ENCODE data around the gene CFAP251. TPM values are rescaled to one million over a fixed set of nuclear protein-coding genes. Genes with fewer than 3 reads are reported as not detected.

The CFAP251 gene
- total and polyA plus RNA-seq, 2 of the 8 experiments (the other 6 are each of a cell fraction or from before 2014, with no cell fraction given), result 1.8 to 2.9 TPM

GRCh38 chr12:121915841-121916321, 2.5 kb upstream of the CFAP251 start (continued):
- TF ChIP-seq, protein P1, sequence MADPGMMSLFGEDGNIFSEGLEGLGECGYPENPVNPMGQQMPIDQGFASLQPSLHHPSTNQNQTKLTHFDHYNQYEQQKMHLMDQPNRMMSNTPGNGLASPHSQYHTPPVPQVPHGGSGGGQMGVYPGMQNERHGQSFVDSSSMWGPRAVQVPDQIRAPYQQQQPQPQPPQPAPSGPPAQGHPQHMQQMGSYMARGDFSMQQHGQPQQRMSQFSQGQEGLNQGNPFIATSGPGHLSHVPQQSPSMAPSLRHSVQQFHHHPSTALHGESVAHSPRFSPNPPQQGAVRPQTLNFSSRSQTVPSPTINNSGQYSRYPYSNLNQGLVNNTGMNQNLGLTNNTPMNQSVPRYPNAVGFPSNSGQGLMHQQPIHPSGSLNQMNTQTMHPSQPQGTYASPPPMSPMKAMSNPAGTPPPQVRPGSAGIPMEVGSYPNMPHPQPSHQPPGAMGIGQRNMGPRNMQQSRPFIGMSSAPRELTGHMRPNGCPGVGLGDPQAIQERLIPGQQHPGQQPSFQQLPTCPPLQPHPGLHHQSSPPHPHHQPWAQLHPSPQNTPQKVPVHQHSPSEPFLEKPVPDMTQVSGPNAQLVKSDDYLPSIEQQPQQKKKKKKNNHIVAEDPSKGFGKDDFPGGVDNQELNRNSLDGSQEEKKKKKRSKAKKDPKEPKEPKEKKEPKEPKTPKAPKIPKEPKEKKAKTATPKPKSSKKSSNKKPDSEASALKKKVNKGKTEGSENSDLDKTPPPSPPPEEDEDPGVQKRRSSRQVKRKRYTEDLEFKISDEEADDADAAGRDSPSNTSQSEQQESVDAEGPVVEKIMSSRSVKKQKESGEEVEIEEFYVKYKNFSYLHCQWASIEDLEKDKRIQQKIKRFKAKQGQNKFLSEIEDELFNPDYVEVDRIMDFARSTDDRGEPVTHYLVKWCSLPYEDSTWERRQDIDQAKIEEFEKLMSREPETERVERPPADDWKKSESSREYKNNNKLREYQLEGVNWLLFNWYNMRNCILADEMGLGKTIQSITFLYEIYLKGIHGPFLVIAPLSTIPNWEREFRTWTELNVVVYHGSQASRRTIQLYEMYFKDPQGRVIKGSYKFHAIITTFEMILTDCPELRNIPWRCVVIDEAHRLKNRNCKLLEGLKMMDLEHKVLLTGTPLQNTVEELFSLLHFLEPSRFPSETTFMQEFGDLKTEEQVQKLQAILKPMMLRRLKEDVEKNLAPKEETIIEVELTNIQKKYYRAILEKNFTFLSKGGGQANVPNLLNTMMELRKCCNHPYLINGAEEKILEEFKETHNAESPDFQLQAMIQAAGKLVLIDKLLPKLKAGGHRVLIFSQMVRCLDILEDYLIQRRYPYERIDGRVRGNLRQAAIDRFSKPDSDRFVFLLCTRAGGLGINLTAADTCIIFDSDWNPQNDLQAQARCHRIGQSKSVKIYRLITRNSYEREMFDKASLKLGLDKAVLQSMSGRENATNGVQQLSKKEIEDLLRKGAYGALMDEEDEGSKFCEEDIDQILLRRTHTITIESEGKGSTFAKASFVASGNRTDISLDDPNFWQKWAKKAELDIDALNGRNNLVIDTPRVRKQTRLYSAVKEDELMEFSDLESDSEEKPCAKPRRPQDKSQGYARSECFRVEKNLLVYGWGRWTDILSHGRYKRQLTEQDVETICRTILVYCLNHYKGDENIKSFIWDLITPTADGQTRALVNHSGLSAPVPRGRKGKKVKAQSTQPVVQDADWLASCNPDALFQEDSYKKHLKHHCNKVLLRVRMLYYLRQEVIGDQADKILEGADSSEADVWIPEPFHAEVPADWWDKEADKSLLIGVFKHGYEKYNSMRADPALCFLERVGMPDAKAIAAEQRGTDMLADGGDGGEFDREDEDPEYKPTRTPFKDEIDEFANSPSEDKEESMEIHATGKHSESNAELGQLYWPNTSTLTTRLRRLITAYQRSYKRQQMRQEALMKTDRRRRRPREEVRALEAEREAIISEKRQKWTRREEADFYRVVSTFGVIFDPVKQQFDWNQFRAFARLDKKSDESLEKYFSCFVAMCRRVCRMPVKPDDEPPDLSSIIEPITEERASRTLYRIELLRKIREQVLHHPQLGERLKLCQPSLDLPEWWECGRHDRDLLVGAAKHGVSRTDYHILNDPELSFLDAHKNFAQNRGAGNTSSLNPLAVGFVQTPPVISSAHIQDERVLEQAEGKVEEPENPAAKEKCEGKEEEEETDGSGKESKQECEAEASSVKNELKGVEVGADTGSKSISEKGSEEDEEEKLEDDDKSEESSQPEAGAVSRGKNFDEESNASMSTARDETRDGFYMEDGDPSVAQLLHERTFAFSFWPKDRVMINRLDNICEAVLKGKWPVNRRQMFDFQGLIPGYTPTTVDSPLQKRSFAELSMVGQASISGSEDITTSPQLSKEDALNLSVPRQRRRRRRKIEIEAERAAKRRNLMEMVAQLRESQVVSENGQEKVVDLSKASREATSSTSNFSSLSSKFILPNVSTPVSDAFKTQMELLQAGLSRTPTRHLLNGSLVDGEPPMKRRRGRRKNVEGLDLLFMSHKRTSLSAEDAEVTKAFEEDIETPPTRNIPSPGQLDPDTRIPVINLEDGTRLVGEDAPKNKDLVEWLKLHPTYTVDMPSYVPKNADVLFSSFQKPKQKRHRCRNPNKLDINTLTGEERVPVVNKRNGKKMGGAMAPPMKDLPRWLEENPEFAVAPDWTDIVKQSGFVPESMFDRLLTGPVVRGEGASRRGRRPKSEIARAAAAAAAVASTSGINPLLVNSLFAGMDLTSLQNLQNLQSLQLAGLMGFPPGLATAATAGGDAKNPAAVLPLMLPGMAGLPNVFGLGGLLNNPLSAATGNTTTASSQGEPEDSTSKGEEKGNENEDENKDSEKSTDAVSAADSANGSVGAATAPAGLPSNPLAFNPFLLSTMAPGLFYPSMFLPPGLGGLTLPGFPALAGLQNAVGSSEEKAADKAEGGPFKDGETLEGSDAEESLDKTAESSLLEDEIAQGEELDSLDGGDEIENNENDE (IDR thresholded peaks at IDR 0.05; ENCODE audit: insufficient replicate concordance, low read length), result no peak
- no peak for TF ChIP-seq CHD2 (IDR thresholded peaks at IDR 0.05; ENCODE audit: low read length)
- no peak for TF ChIP-seq ZNF274 (IDR thresholded peaks at IDR 0.05; ENCODE audit: borderline replicate concordance, extremely low read depth, low read length)
- no peak for TF ChIP-seq SUZ12 (IDR thresholded peaks at IDR 0.05; ENCODE audit: low read length)
- no peak for TF ChIP-seq CHD1 (IDR thresholded peaks at IDR 0.05; ENCODE audit: low read depth, low read length)
- TF ChIP-seq NANOG (IDR thresholded peaks at IDR 0.05; ENCODE audit: insufficient read depth, low read depth, low read length, poor library complexity, severe bottlenecking), result no peak
- TF ChIP-seq CBX5 (IDR thresholded peaks at IDR 0.05; ENCODE audit: low read depth, low read length), result no peak
- TF ChIP-seq, protein P2, sequence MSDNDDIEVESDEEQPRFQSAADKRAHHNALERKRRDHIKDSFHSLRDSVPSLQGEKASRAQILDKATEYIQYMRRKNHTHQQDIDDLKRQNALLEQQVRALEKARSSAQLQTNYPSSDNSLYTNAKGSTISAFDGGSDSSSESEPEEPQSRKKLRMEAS (IDR thresholded peaks at IDR 0.05), result no peak
- TF ChIP-seq NRF1 (IDR thresholded peaks at IDR 0.05; ENCODE audit: low read depth, low read length), result no peak
- no peak for TF ChIP-seq YY1 (IDR thresholded peaks at IDR 0.05; ENCODE audit: low read depth, low read length)
- TF ChIP-seq EGR1 (IDR thresholded peaks at IDR 0.05; ENCODE audit: borderline replicate concordance, low read depth, low read length), result no peak

All from H1 (cell line).